HepG2 (cell line): Measurements from ENCODE around the gene SYTL5. TPM values are rescaled to one million over a fixed set of nuclear protein-coding genes. Genes with fewer than 3 reads are reported as not detected.

Experiments used
- ATAC-seq: fragments of 200-7000 bp; cut with Tn5 transposase; 3 replicates; pipeline ENCODE4 v1.9.1; 2020; ENCODE audit warnings: mild to moderate bottlenecking, moderate library complexity
- BruUV-seq: library from RNA; stranded (reverse); fragments of 400-500 nt; replicated peaks from 2 replicates; lab custom pipeline; 2021; lab: Mats Ljungman, UMichigan
- CTCF ChIA-PET: fragments of 300-600 bp; formaldehyde crosslinking; extraction: SDS; loops from one replicate; lab custom pipeline; 2021; ENCODE audit warnings: low total read pairs, inconsistent platforms, low intra/inter-chr PET ratio; lab: Yijun Ruan, JAX
- POLR2A ChIA-PET: fragments of 350-600 bp; sonication (Branson Sonifier 250); formaldehyde crosslinking; loops from one replicate; lab custom pipeline; 2020; ENCODE audit warnings: antibody characterized with exemption, inconsistent platforms; lab: Yijun Ruan, JAX
- DNase-seq: peaks from one replicate; pipeline ENCODE4 v3.0.0-alpha.2; 2015; ENCODE audit warnings: low spot score
- FAIRE-seq: peaks from 3 replicates; lab custom pipeline; 2011; peaks lifted over from hg19 to GRCh38; lab: Jason Lieb, UNC
- H2AFZ ChIP-seq: one replicate; pipeline ENCODE4 v1.6.1; 2011; ENCODE audit warnings: low read length, inconsistent platforms
- H3K27ac ChIP-seq: fragments of 300-600 bp; 3 replicates; pipeline ENCODE4 v1.8.0; 2011; ENCODE audit warnings: mixed run types, mild to moderate bottlenecking, mixed read lengths, low read length, inconsistent platforms; ENCODE audit not compliant: insufficient read depth; ENCODE audit errors: extremely low read length
- H3K27me3 ChIP-seq, 2 experiments: fragments of 200-600 bp in 1 of 2; 2 replicates in 1 of 2; 3 replicates in 1 of 2; pipeline versions ENCODE4 v1.6.0 to v1.8.0; 2011; ENCODE audit warnings: low read length in 2 of 2, mild to moderate bottlenecking in 2 of 2, moderate library complexity in 2 of 2, inconsistent platforms in 1 of 2; ENCODE audit not compliant: insufficient read depth in 2 of 2, control insufficient read depth in 1 of 2
- H3K36me3 ChIP-seq, 2 experiments: fragments of 200-600 bp in 1 of 2; replicated peaks in 1 of 2; 2 replicates in 1 of 2; 3 replicates in 1 of 2; pipeline versions ENCODE4 v1.5.1 to v1.8.0; 2011; ENCODE audit warnings: low read length in 2 of 2, inconsistent platforms in 1 of 2; ENCODE audit not compliant: insufficient read depth in 2 of 2, control insufficient read depth in 1 of 2
- H3K4me1 ChIP-seq: 2 replicates; pipeline ENCODE4 v1.5.1; 2012; ENCODE audit warnings: low read length, inconsistent platforms; ENCODE audit not compliant: insufficient read depth
- H3K4me2 ChIP-seq: 2 replicates; pipeline ENCODE4 v1.6.0; 2011; ENCODE audit warnings: low read depth, low read length, inconsistent platforms
- H3K4me3 ChIP-seq, 3 experiments: fragments of 200-600 bp in 1 of 3; sonication (generic), shearing (Covaris generic) in 1 of 3; replicated peaks in 1 of 3; 2 replicates each; pipeline ENCODE4 v1.5.1; 2011 to 2016; ENCODE audit warnings: low read length in 3 of 3, inconsistent platforms in 2 of 3, low read depth in 2 of 3, mild to moderate bottlenecking in 2 of 3, control low read depth in 1 of 3, mixed read lengths in 1 of 3; ENCODE audit not compliant: insufficient read depth in 1 of 3
- H3K79me2 ChIP-seq: one replicate; pipeline ENCODE4 v1.6.1; 2011; ENCODE audit warnings: low read length, inconsistent platforms; ENCODE audit not compliant: insufficient read depth
- H3K9ac ChIP-seq: 2 replicates; pipeline ENCODE4 v1.6.0; 2011; ENCODE audit warnings: mild to moderate bottlenecking, low read depth, low read length, inconsistent platforms; ENCODE audit not compliant: insufficient read depth
- H3K9me3 ChIP-seq: 2 replicates; pipeline ENCODE4 v1.5.1; 2012; ENCODE audit warnings: mild to moderate bottlenecking, low read length
- H4K20me1 ChIP-seq: 2 replicates; pipeline ENCODE4 v1.6.0; 2011; ENCODE audit warnings: inconsistent platforms, mild to moderate bottlenecking, low read length, moderate library complexity; ENCODE audit not compliant: insufficient read depth
- AFF4 ChIP-seq: sonication (generic); formaldehyde crosslinking; IDR thresholded peaks from 2 replicates; pipeline ENCODE4 v1.4.0; 2020; ENCODE audit warnings: missing genetic modification reagents
- ATF5 ChIP-seq: sonication (generic); formaldehyde crosslinking; IDR thresholded peaks from 2 replicates; pipeline ENCODE4 v1.4.0; 2020; ENCODE audit warnings: mild to moderate bottlenecking, low read depth, missing genetic modification reagents
- KAT8 ChIP-seq: IDR thresholded peaks from 2 replicates; pipeline ENCODE4 v1.6.1; 2016; ENCODE audit warnings: missing genetic modification reagents, missing compliant biosample characterization
- MAFG ChIP-seq: sonication (generic); formaldehyde crosslinking; IDR thresholded peaks from 2 replicates; pipeline ENCODE4 v1.5.1; 2020; ENCODE audit warnings: mild to moderate bottlenecking, missing genetic modification reagents
- SCMH1 ChIP-seq: sonication (generic); formaldehyde crosslinking; IDR thresholded peaks from 2 replicates; pipeline ENCODE4 v1.9.0; 2021; ENCODE audit warnings: missing genetic modification reagents, mild to moderate bottlenecking, borderline replicate concordance
- WGBS: methylation state at CpG from one replicate; pipeline ENCODE4 v1.1.6; 2017; ENCODE audit warnings: low lambda C conversion rate; 5-methylcytosine and 5-hydroxymethylcytosine counted together
- in situ Hi-C: cut with HindIII; loops from 2 replicates; pipeline ENCODE4 v1.10.0; 2017; ENCODE audit warnings: low pct_unique_long_range_greater_than_20kb; ENCODE audit not compliant: extremely low pct_ligation_motif_present
- intact Hi-C: fragments of 100-400 bp; cut with micrococcal nuclease; formaldehyde crosslinking; loops from one replicate; pipeline ENCODE4 v1.10.0; 2022; ENCODE audit not compliant: unreplicated experiment
- polyA plus RNA-seq, 8 experiments: library from polyadenylated mRNA; depleted of rRNA in 3 of 8; stranded (reverse) in 7 of 8; unstranded in 1 of 8; fragments of >200 nt; fragmentation: Illumina TruSeq in 4 of 8; extraction: Trizol in 4 of 8; gene quantifications; 2 replicates each; pipeline versions ENCODE4 v1.2.1 to v1.2.3, GENCODE V29; 2011 to 2016; ENCODE audit warnings: low read depth in 4 of 8, missing spikeins in 1 of 8, mixed read lengths in 1 of 8; ENCODE audit not compliant: insufficient read depth in 1 of 8
- total RNA-seq, 5 experiments: library from RNA; depleted of rRNA; stranded (reverse); fragments of >200 nt; fragmentation: Illumina TruSeq; extraction: Trizol; gene quantifications; 2 replicates each; pipeline ENCODE4 v1.2.3, GENCODE V29; 2016; ENCODE audit warnings: low read depth in 1 of 5

Gene SYTL5
- total and polyA plus RNA-seq, 2 of the 13 experiments (the other 11 are each of a cell fraction or from before 2014, with no cell fraction given), result not detected

- intact Hi-C loops, result no loop called here
- CTCF ChIA-PET, result no interaction called here
- no peak overlapping the region for H2AFZ ChIP-seq
- H4K20me1 ChIP-seq, result no peaks in the 10 kb centered on the region
- WGBS, result 6% methylated on average over 4 of the region's 4 CpGs
- H3K9me3 ChIP-seq, result no peaks in the 10 kb centered on the region
- H3K27ac ChIP-seq, result no peak overlapping the region
- no peak for TF ChIP-seq KAT8 (CRISPR knock-in tag)
- no peak for TF ChIP-seq ATF5
- TF ChIP-seq AFF4 (CRISPR knock-in tag), result no peak
- no peak for TF ChIP-seq SCMH1
- TF ChIP-seq MAFG, result no peak
- TF ChIP-seq, all 625 proteins: peak for 0
- no peak for ATAC-seq
- Histone ChIP-seq H3K79me2 (no peaks in the 10 kb centered on the region), H3K4me1 (peaks cover 6% of the 10 kb centered on the region; the same call in 1 of the 2 replicates), H3K27me3 (no peaks in the 10 kb centered on the region), H3K4me2 (no peak overlapping the region), H3K36me3 (no peaks in the 10 kb centered on the region), H3K4me3 (no peak overlapping the region), H3K9ac (no peak overlapping the region)
- DNase-seq, result no peak
- no TSS peak for BruUV-seq
- POLR2A ChIA-PET, result no interaction called here
- in situ Hi-C loops, result no loop called here
- FAIRE-seq, result no peak
These were observed 144.6 kb downstream of the SYTL5 start for GRCh38 chrX:38150993-38151392.
